ENCODE data around the gene SCYGR7.

The SCYGR7 gene

DNA sequence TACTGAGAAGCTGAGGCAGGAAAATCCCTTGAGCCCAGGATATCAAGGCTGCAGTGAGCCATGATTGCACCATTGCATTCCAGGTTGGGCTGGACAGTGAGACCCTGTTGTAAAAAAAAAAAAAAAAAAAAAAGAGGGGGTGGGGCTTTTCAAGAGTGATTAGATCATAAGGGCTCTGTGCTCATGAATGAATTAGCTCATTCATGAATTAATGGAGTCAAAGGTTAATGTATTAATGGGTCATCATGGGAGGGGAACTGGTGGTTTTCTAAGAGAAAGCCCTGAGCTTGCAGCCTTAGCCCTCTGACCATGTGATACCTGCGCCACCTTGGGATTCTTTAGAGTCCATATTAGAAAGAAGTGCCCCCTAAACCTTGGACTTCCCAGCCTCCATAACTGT lies 14.8 kb upstream of the SCYGR7 start:
- Histone ChIP-seq H3K27me3 (ENCODE audit: low read length) (no peaks in the 10 kb centered on the region), H3K4me3 (ENCODE audit: insufficient read depth, low read length, poor library complexity, severe bottlenecking) (no peak overlapping the region), H3F3A (ENCODE audit: insufficient read depth) (no peaks in the 10 kb centered on the region), H3K79me2 (ENCODE audit: insufficient read depth, low read length) (no peaks in the 10 kb centered on the region), H3K4me2 (ENCODE audit: low read depth, low read length, poor library complexity, severe bottlenecking) (no peak overlapping the region), H4K20me1 (ENCODE audit: low read depth, low read length) (no peaks in the 10 kb centered on the region), H3K9me3 (ENCODE audit: insufficient read depth, low read length) (no peaks in the 10 kb centered on the region), H3K9ac (ENCODE audit: low read length) (no peak overlapping the region), H3K9me2 (replicated peaks; ENCODE audit: insufficient read depth, low read length) (no peaks in the 10 kb centered on the region), H2AFZ (ENCODE audit: low read depth, low read length, severe bottlenecking) (no peak overlapping the region), H3K36me3 (ENCODE audit: low read length) (no peaks in the 10 kb centered on the region), H3K27ac (ENCODE audit: low read depth, low read length) (no peak overlapping the region)
- TF ChIP-seq CTCF (IDR thresholded peaks at IDR 0.05; ENCODE audit: insufficient read depth, low read length, poor library complexity, severe bottlenecking) (no peak), EZH2phosphoT487 (conservative IDR thresholded peaks at IDR 0.05; ENCODE audit: low read length) (no peak)

DNA sequence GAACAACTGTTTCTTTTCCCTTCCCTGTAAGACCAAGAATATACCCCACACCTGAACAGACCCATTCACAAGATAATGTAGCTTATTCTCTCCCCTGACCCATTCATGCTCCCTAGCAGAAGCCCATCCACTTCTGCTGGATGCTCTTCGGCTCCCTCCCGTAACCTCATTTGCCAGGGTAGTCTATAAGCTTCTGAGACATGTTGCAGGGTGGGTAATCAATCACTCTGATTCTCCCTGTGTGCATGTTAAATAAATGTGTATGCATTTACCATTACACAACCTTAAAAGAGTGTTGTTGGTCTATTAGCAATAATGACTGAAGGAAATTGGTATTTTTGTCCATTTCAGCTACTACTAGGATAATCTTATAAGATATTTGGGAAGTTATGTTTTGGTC lies 11.6 kb upstream of the SCYGR7 start:
- H3K36me3 ChIP-seq (ENCODE audit: low read length) = no peaks in the 10 kb centered on the region

GRCh38 chr2:227717687-227718567 lies 10.2 kb upstream of the SCYGR7 start, which contains the start of gene SLC19A3:
SLC19A3 (minus strand) TSS chr2:227718028; CDS start chr2:227702318, 15,710 bp downstream.
- H3K27me3 ChIP-seq (ENCODE audit: low read length) = no peaks in the 10 kb centered on the region
- TF ChIP-seq CTCF (IDR thresholded peaks at IDR 0.05; ENCODE audit: insufficient read depth, low read length, poor library complexity, severe bottlenecking) (no peak), EZH2phosphoT487 (conservative IDR thresholded peaks at IDR 0.05; ENCODE audit: low read length) (no peak)
- no peaks in the 10 kb centered on the region for H3K9me3 ChIP-seq (ENCODE audit: insufficient read depth, low read length)
- no peaks in the 10 kb centered on the region for H3K36me3 ChIP-seq (ENCODE audit: low read length)
- no peak within 1 kb of the TSS for H3K4me3 ChIP-seq (ENCODE audit: insufficient read depth, low read length, poor library complexity, severe bottlenecking)
- H3K79me2 ChIP-seq (ENCODE audit: insufficient read depth, low read length) = no peaks in the 10 kb centered on the region
- no peaks in the 10 kb centered on the region for H3K9me2 ChIP-seq (replicated peaks; ENCODE audit: insufficient read depth, low read length)
- no peak within 1 kb of the TSS for H3K27ac ChIP-seq (ENCODE audit: low read depth, low read length)
- no peak within 1 kb of the TSS for H3K9ac ChIP-seq (ENCODE audit: low read length)
- H4K20me1 ChIP-seq (ENCODE audit: low read depth, low read length) = no peaks in the 10 kb centered on the region
- H2AFZ ChIP-seq (ENCODE audit: low read depth, low read length, severe bottlenecking) = no peak within 1 kb of the TSS
- H3F3A ChIP-seq (ENCODE audit: insufficient read depth) = no peaks in the 10 kb centered on the region
- H3K4me2 ChIP-seq (ENCODE audit: low read depth, low read length, poor library complexity, severe bottlenecking) = no peak within 1 kb of the TSS

More for the DNA sequence above, 11.6 kb upstream of the SCYGR7 start:
- H3K27ac ChIP-seq (ENCODE audit: low read depth, low read length) = no peak overlapping the region
- H3F3A ChIP-seq (ENCODE audit: insufficient read depth) = no peaks in the 10 kb centered on the region
- H3K9me2 ChIP-seq (replicated peaks; ENCODE audit: insufficient read depth, low read length) = no peaks in the 10 kb centered on the region
- no peak overlapping the region for H3K9ac ChIP-seq (ENCODE audit: low read length)
- H3K79me2 ChIP-seq (ENCODE audit: insufficient read depth, low read length) = no peaks in the 10 kb centered on the region
- H4K20me1 ChIP-seq (ENCODE audit: low read depth, low read length) = no peaks in the 10 kb centered on the region
- no peaks in the 10 kb centered on the region for H3K9me3 ChIP-seq (ENCODE audit: insufficient read depth, low read length)
- no peak overlapping the region for H3K4me3 ChIP-seq (ENCODE audit: insufficient read depth, low read length, poor library complexity, severe bottlenecking)
- H3K4me2 ChIP-seq (ENCODE audit: low read depth, low read length, poor library complexity, severe bottlenecking) = no peak overlapping the region
- TF ChIP-seq CTCF (IDR thresholded peaks at IDR 0.05; ENCODE audit: insufficient read depth, low read length, poor library complexity, severe bottlenecking) (no peak), EZH2phosphoT487 (conservative IDR thresholded peaks at IDR 0.05; ENCODE audit: low read length) (no peak)
- no peaks in the 10 kb centered on the region for H3K27me3 ChIP-seq (ENCODE audit: low read length)
- H2AFZ ChIP-seq (ENCODE audit: low read depth, low read length, severe bottlenecking) = no peak overlapping the region

Data from SU-DHL-6 (cell line).